Loucy (cell line): ENCODE data around the gene SVOPL.

Experiments used
- H2AFZ ChIP-seq: fragments of 200-600 bp; sonication (generic); 2 replicates; pipeline ENCODE4 v1.6.0; 2016; ENCODE audit warnings: antibody characterized with exemption, mild to moderate bottlenecking, low read length, moderate library complexity
- H3F3A ChIP-seq: fragments of 200-600 bp; 2 replicates; pipeline ENCODE4 v1.6.0; 2016; ENCODE audit warnings: antibody characterized with exemption, low read depth, mild to moderate bottlenecking
- H3K27me3 ChIP-seq: fragments of 200-600 bp; sonication (generic); 2 replicates; pipeline ENCODE4 v1.6.1; 2014; ENCODE audit warnings: low read length, mild to moderate bottlenecking; ENCODE audit not compliant: insufficient read depth, poor library complexity, severe bottlenecking
- H3K36me3 ChIP-seq: fragments of 200-600 bp; sonication (generic); 2 replicates; pipeline ENCODE4 v1.6.1; 2016; ENCODE audit warnings: low read length; ENCODE audit not compliant: insufficient read depth
- H3K4me1 ChIP-seq: fragments of 200-600 bp; sonication (generic); 2 replicates; pipeline ENCODE4 v1.5.1; 2014; ENCODE audit warnings: low read length, mild to moderate bottlenecking; ENCODE audit not compliant: insufficient read depth, poor library complexity, severe bottlenecking
- H3K4me2 ChIP-seq: fragments of 200-600 bp; sonication (generic); 2 replicates; pipeline ENCODE4 v1.6.0; 2014; ENCODE audit warnings: antibody characterized with exemption, low read length, low read depth, mild to moderate bottlenecking; ENCODE audit not compliant: poor library complexity, severe bottlenecking
- H3K4me3 ChIP-seq: fragments of 200-600 bp; sonication (generic); 2 replicates; pipeline ENCODE4 v1.5.1; 2014; ENCODE audit warnings: low read length, mild to moderate bottlenecking, mixed read lengths; ENCODE audit not compliant: poor library complexity, severe bottlenecking
- H3K79me2 ChIP-seq: fragments of 200-600 bp; sonication (generic); 2 replicates; pipeline ENCODE4 v1.6.1; 2014; ENCODE audit warnings: low read length; ENCODE audit not compliant: insufficient read depth
- H3K9ac ChIP-seq: fragments of 200-600 bp; sonication (generic); 2 replicates; pipeline ENCODE4 v1.6.0; 2014; ENCODE audit warnings: mild to moderate bottlenecking, low read depth, low read length, moderate library complexity; ENCODE audit not compliant: poor library complexity, severe bottlenecking
- H3K9me2 ChIP-seq: fragments of 200-600 bp; sonication (generic); replicated peaks from 2 replicates; pipeline ENCODE4 v1.6.1; 2016; ENCODE audit warnings: low read depth, low read length, mixed read lengths
- H3K9me3 ChIP-seq: fragments of 200-600 bp; sonication (generic); 2 replicates; pipeline ENCODE4 v1.6.1; 2014; ENCODE audit warnings: mild to moderate bottlenecking, antibody characterized with exemption, low read length, low read depth; ENCODE audit not compliant: insufficient read depth
- H4K20me1 ChIP-seq: fragments of 200-600 bp; sonication (generic); 2 replicates; pipeline ENCODE4 v1.6.0; 2014; ENCODE audit warnings: antibody characterized with exemption, low read length, mild to moderate bottlenecking; ENCODE audit not compliant: insufficient read depth, poor library complexity, severe bottlenecking
- CTCF ChIP-seq: fragments of 200-600 bp; sonication (generic); conservative IDR thresholded peaks from 2 replicates; pipeline ENCODE4 v1.5.1; 2014; ENCODE audit warnings: mild to moderate bottlenecking, antibody characterized with exemption, low read length
- EZH2phosphoT487 ChIP-seq: fragments of 200-600 bp; IDR thresholded peaks from 2 replicates; pipeline ENCODE4 v1.6.1; 2018; ENCODE audit warnings: antibody characterized with exemption, mild to moderate bottlenecking, moderate library complexity, borderline replicate concordance

SVOPL gene

GRCh38 chr7:138579671-138580070 is 121.5 kb downstream of the SVOPL start:
- H4K20me1 ChIP-seq: no peaks in the 10 kb centered on the region
- peaks cover 90% of the 10 kb centered on the region for H3K36me3 ChIP-seq
- H3K4me1 ChIP-seq: no peaks in the 10 kb centered on the region
- no peak for TF ChIP-seq EZH2phosphoT487
- no peaks in the 10 kb centered on the region for H3K27me3 ChIP-seq
- H3K9ac ChIP-seq: no peak overlapping the region
- no peak overlapping the region for H2AFZ ChIP-seq
- no peak overlapping the region for H3K4me3 ChIP-seq
- no peaks in the 10 kb centered on the region for H3K9me3 ChIP-seq
- no peaks in the 10 kb centered on the region for H3K79me2 ChIP-seq
- H3K9me2 ChIP-seq: no peaks in the 10 kb centered on the region
- no peaks in the 10 kb centered on the region for H3F3A ChIP-seq
- no peak overlapping the region for H3K4me2 ChIP-seq

GRCh38 chr7:138579136-138579535 is 122.0 kb downstream of the SVOPL start:
- Histone ChIP-seq H3K36me3 (peaks cover 90% of the 10 kb centered on the region), H3K4me3 (no peak overlapping the region)
- no peak for TF ChIP-seq CTCF
- TF ChIP-seq EZH2phosphoT487: no peak

GRCh38 chr7:138575897-138576428 is 125.2 kb downstream of the SVOPL start:
- Histone ChIP-seq H3K79me2 (no peaks in the 10 kb centered on the region), H3K27me3 (no peaks in the 10 kb centered on the region), H4K20me1 (no peaks in the 10 kb centered on the region), H2AFZ (no peak overlapping the region), H3K9me2 (no peaks in the 10 kb centered on the region), H3K9me3 (no peaks in the 10 kb centered on the region), H3K9ac (no peak overlapping the region), H3K4me1 (no peaks in the 10 kb centered on the region), H3F3A (no peaks in the 10 kb centered on the region), H3K4me3 (no peak overlapping the region), H3K36me3 (peaks cover 93% of the 10 kb centered on the region), H3K4me2 (no peak overlapping the region)
- TF ChIP-seq EZH2phosphoT487: no peak
- TF ChIP-seq CTCF: no peak

More at GRCh38 chr7:138579136-138579535, 122.0 kb downstream of the SVOPL start:
- Histone ChIP-seq H3F3A (no peaks in the 10 kb centered on the region), H3K9ac (no peak overlapping the region), H3K9me2 (no peaks in the 10 kb centered on the region), H3K79me2 (no peaks in the 10 kb centered on the region), H3K4me2 (no peak overlapping the region), H3K4me1 (no peaks in the 10 kb centered on the region), H2AFZ (no peak overlapping the region), H3K27me3 (no peaks in the 10 kb centered on the region), H4K20me1 (no peaks in the 10 kb centered on the region), H3K9me3 (no peaks in the 10 kb centered on the region)

- H3K4me1 ChIP-seq: no peaks in the 10 kb centered on the region
- H3F3A ChIP-seq: no peaks in the 10 kb centered on the region
- TF ChIP-seq EZH2phosphoT487: no peak
- TF ChIP-seq CTCF: no peak
- H3K79me2 ChIP-seq: no peaks in the 10 kb centered on the region
- H3K9ac ChIP-seq: no peak overlapping the region
- H3K9me2 ChIP-seq: no peaks in the 10 kb centered on the region
- no peak overlapping the region for H3K4me3 ChIP-seq
- no peaks in the 10 kb centered on the region for H3K27me3 ChIP-seq
- peaks cover 93% of the 10 kb centered on the region for H3K36me3 ChIP-seq
- no peak overlapping the region for H2AFZ ChIP-seq
- no peak overlapping the region for H3K4me2 ChIP-seq
- H3K9me3 ChIP-seq: no peaks in the 10 kb centered on the region
- H4K20me1 ChIP-seq: no peaks in the 10 kb centered on the region
Observed at GRCh38 chr7:138573741-138574140, 127.4 kb downstream of the SVOPL start.
